GM23338 (cell line): Measurements from ENCODE around the gene DDRGK1. TPM values are rescaled to one million over a fixed set of nuclear protein-coding genes. Genes with fewer than 3 reads are reported as not detected.

Experiments
- ATAC-seq: fragments of 200-7000 bp; cut with Tn5 transposase; 3 replicates; pipeline ENCODE4 v1.9.1; 2020
- DNase-seq: peaks from one replicate; pipeline ENCODE4 v3.0.0-alpha.2; 2015; ENCODE audit warnings: low spot score
- H2AFZ ChIP-seq: fragments of 200-600 bp; sonication (generic); 2 replicates; pipeline ENCODE4 v1.8.0; 2016; ENCODE audit warnings: antibody characterized with exemption, mild to moderate bottlenecking, moderate library complexity
- H3F3A ChIP-seq: fragments of 200-600 bp; sonication (generic); replicated peaks from 2 replicates; pipeline ENCODE4 v1.8.0; 2017; ENCODE audit warnings: antibody characterized with exemption, mixed run types, low read depth
- H3K27ac ChIP-seq: fragments of 200-600 bp; sonication (generic); 2 replicates; pipeline ENCODE4 v1.6.1; 2016; ENCODE audit warnings: low read depth
- H3K27me3 ChIP-seq: fragments of 200-600 bp; sonication (generic); 2 replicates; pipeline ENCODE4 v1.8.0; 2016; ENCODE audit warnings: mild to moderate bottlenecking, mixed run types, moderate library complexity; ENCODE audit not compliant: insufficient read depth
- H3K36me3 ChIP-seq: fragments of 200-600 bp; sonication (generic); 2 replicates; pipeline ENCODE4 v1.8.0; 2016; ENCODE audit warnings: mild to moderate bottlenecking; ENCODE audit not compliant: insufficient read depth
- H3K4me1 ChIP-seq: fragments of 200-600 bp; sonication (generic); 2 replicates; pipeline ENCODE4 v1.8.0; 2016; ENCODE audit warnings: mild to moderate bottlenecking, moderate library complexity; ENCODE audit not compliant: insufficient read depth
- H3K4me2 ChIP-seq: fragments of 200-600 bp; sonication (generic); 2 replicates; pipeline ENCODE4 v1.7.1; 2017; ENCODE audit warnings: mixed run types
- H3K4me3 ChIP-seq: fragments of 200-600 bp; sonication (generic); 2 replicates; pipeline ENCODE4 v1.6.1; 2016; ENCODE audit warnings: mixed run types
- H3K79me2 ChIP-seq: fragments of 200-600 bp; sonication (generic); replicated peaks from 2 replicates; pipeline ENCODE4 v1.8.0; 2017; ENCODE audit warnings: mild to moderate bottlenecking; ENCODE audit not compliant: insufficient read depth
- H3K9me2 ChIP-seq: fragments of 200-600 bp; sonication (generic); 2 replicates; pipeline ENCODE4 v1.8.0; 2017; ENCODE audit not compliant: insufficient read depth
- H4K20me1 ChIP-seq: fragments of 200-600 bp; sonication (generic); replicated peaks from 2 replicates; pipeline ENCODE4 v1.8.0; 2017; ENCODE audit warnings: mild to moderate bottlenecking; ENCODE audit not compliant: insufficient read depth
- H3K27ac Mint-ChIP-seq: 2 replicates; pipeline ENCODE4 v1.8.0; 2020; ENCODE audit warnings: inconsistent platforms, mild to moderate bottlenecking, moderate library complexity, mixed read lengths
- H3K27me3 Mint-ChIP-seq: 3 replicates; pipeline ENCODE4 v1.8.0; 2022; ENCODE audit warnings: low read depth, mild to moderate bottlenecking, moderate library complexity, mixed read lengths, inconsistent platforms; ENCODE audit not compliant: insufficient read depth, poor library complexity
- H3K36me3 Mint-ChIP-seq: 3 replicates; pipeline ENCODE4 v1.8.0; 2021; ENCODE audit warnings: low read depth, mild to moderate bottlenecking, inconsistent platforms, moderate library complexity, mixed read lengths
- H3K4me1 Mint-ChIP-seq: 3 replicates; pipeline ENCODE4 v1.8.0; 2020; ENCODE audit warnings: mild to moderate bottlenecking, inconsistent platforms, mixed read lengths
- H3K4me3 Mint-ChIP-seq: 3 replicates; pipeline ENCODE4 v1.8.0; 2021; ENCODE audit warnings: moderate library complexity, mild to moderate bottlenecking, inconsistent platforms, mixed read lengths
- H3K9me3 Mint-ChIP-seq: 3 replicates; pipeline ENCODE4 v1.8.0; 2020; ENCODE audit warnings: moderate library complexity, mild to moderate bottlenecking, inconsistent platforms, mixed read lengths
- CREB1 ChIP-seq: fragments of 250-450 bp; sonication (Bioruptor Pico); IDR thresholded peaks from 2 replicates; pipeline ENCODE4 v1.5.0; 2020; ENCODE audit warnings: low read depth, mild to moderate bottlenecking, moderate library complexity
- EZH2phosphoT487 ChIP-seq: fragments of 200-600 bp; sonication (generic); IDR thresholded peaks from one replicate; pipeline ENCODE4 v1.8.1; 2018; ENCODE audit warnings: antibody characterized with exemption; ENCODE audit not compliant: unreplicated experiment
- JUNB ChIP-seq: IDR thresholded peaks from one replicate; pipeline ENCODE4 v1.6.1; 2016; ENCODE audit warnings: antibody characterized with exemption; ENCODE audit not compliant: unreplicated experiment
- NANOG ChIP-seq: IDR thresholded peaks from 2 replicates; pipeline ENCODE4 v1.6.1; 2016; ENCODE audit warnings: antibody characterized with exemption, borderline replicate concordance
- POLR2AphosphoS5 ChIP-seq: IDR thresholded peaks from 2 replicates; pipeline ENCODE4 v1.6.1; 2016; ENCODE audit warnings: antibody characterized with exemption, low read depth
- REST ChIP-seq: IDR thresholded peaks from one replicate; pipeline ENCODE4 v1.6.1; 2018; ENCODE audit warnings: antibody characterized with exemption; ENCODE audit not compliant: unreplicated experiment
- STAT1 ChIP-seq: IDR thresholded peaks from one replicate; pipeline ENCODE4 v1.6.1; 2016; ENCODE audit warnings: antibody characterized with exemption; ENCODE audit not compliant: unreplicated experiment
- ZNF114 ChIP-seq: fragments of 250-450 bp; sonication (Bioruptor Pico); IDR thresholded peaks from 2 replicates; pipeline ENCODE4 v1.5.0; 2020; ENCODE audit warnings: mild to moderate bottlenecking, moderate library complexity
- polyA plus RNA-seq: library from polyadenylated mRNA; unstranded; fragments of >200 nt; fragmentation: Nextera tagmentation; extraction: Ambion mirVana; gene quantifications from 2 replicates; pipeline ENCODE4 v1.2.1, GENCODE V29; 2016
- total RNA-seq: library from RNA; depleted of rRNA; stranded (reverse); fragments of >200 nt; shearing (Covaris generic); gene quantifications from 2 replicates; pipeline ENCODE4 v1.2.3, GENCODE V29; 2014
- TF ChIP-seq, protein P1 (sequence below), 2 experiments: fragments of 200-600 bp in 1 of 2; sonication (generic) in 1 of 2; conservative IDR thresholded peaks; 2 replicates each; pipeline versions ENCODE4 v1.5.1 to v1.6.1; 2016 to 2017; ENCODE audit warnings: antibody characterized with exemption in 2 of 2, low read depth in 2 of 2, mild to moderate bottlenecking in 2 of 2, moderate library complexity in 1 of 2

Gene DDRGK1
- total and polyA plus RNA-seq, 2 experiments from 2014 or later: 44.0 to 45.5 TPM

DNA sequence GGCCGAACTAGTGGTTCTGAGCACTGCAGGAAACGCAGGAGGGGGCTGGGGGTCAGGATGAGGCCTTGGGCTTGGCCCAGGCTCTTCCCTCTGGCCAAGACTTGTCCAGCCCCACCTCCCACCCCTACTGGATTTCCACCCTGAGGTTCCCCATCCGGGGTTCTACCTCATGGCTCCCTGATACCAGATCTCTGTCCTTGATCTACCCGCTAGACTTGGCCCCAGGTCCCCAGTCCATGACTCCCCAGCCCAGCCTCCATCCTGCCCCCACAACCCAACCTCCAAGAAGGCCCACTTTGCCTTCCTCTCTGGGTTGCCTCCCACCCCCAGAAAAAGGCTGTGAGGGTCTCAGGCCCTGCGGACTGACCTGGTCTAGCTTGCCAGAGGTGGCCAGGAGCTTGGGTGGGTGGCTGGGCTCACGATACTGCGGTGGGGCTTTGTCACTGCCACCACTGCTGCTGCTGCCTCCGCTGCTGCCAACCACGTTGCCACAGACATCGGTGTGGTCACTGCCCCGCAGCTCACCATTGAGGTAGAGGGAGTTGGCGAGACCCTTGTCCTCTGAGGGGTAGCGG, 38.1 kb downstream of the DDRGK1 start:
- H3K27me3 ChIP-seq: peaks cover 5% of the 10 kb centered on the region; the same call in 1 of the 2 replicates
- no peak overlapping the region for H3K27ac Mint-ChIP-seq
- no peaks in the 10 kb centered on the region for H3K36me3 ChIP-seq
- no peaks in the 10 kb centered on the region for H3K9me2 ChIP-seq
- ATAC-seq (no peak), DNase-seq (no peak)
- H3F3A ChIP-seq: peaks cover 15% of the 10 kb centered on the region; the same call in 1 of the 2 replicates
- H3K4me3 Mint-ChIP-seq: no peak overlapping the region
- H3K36me3 Mint-ChIP-seq: peaks cover 12% of the 10 kb centered on the region
- no peak overlapping the region for H3K27ac ChIP-seq
- H3K27me3 Mint-ChIP-seq: peaks cover 22% of the 10 kb centered on the region
- H3K4me1 Mint-ChIP-seq: peaks cover 34% of the 10 kb centered on the region
- no peaks in the 10 kb centered on the region for H4K20me1 ChIP-seq
- H3K79me2 ChIP-seq: no peaks in the 10 kb centered on the region
- peaks cover 8% of the 10 kb centered on the region for H3K4me1 ChIP-seq
- H3K4me2 ChIP-seq: no peak overlapping the region
- H3K4me3 ChIP-seq: no peak overlapping the region
- no peaks in the 10 kb centered on the region for H3K9me3 Mint-ChIP-seq
- TF ChIP-seq EZH2phosphoT487: no peak
- TF ChIP-seq JUNB: no peak
- TF ChIP-seq STAT1: no peak
- TF ChIP-seq, protein P1, sequence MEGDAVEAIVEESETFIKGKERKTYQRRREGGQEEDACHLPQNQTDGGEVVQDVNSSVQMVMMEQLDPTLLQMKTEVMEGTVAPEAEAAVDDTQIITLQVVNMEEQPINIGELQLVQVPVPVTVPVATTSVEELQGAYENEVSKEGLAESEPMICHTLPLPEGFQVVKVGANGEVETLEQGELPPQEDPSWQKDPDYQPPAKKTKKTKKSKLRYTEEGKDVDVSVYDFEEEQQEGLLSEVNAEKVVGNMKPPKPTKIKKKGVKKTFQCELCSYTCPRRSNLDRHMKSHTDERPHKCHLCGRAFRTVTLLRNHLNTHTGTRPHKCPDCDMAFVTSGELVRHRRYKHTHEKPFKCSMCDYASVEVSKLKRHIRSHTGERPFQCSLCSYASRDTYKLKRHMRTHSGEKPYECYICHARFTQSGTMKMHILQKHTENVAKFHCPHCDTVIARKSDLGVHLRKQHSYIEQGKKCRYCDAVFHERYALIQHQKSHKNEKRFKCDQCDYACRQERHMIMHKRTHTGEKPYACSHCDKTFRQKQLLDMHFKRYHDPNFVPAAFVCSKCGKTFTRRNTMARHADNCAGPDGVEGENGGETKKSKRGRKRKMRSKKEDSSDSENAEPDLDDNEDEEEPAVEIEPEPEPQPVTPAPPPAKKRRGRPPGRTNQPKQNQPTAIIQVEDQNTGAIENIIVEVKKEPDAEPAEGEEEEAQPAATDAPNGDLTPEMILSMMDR (conservative IDR thresholded peaks at IDR 0.05; ENCODE audit: low read depth in 2 of 2): no peak
- TF ChIP-seq NANOG: no peak
- no peak for TF ChIP-seq CREB1 (CRISPR knock-in tag)
- H2AFZ ChIP-seq: no peak overlapping the region

DNA sequence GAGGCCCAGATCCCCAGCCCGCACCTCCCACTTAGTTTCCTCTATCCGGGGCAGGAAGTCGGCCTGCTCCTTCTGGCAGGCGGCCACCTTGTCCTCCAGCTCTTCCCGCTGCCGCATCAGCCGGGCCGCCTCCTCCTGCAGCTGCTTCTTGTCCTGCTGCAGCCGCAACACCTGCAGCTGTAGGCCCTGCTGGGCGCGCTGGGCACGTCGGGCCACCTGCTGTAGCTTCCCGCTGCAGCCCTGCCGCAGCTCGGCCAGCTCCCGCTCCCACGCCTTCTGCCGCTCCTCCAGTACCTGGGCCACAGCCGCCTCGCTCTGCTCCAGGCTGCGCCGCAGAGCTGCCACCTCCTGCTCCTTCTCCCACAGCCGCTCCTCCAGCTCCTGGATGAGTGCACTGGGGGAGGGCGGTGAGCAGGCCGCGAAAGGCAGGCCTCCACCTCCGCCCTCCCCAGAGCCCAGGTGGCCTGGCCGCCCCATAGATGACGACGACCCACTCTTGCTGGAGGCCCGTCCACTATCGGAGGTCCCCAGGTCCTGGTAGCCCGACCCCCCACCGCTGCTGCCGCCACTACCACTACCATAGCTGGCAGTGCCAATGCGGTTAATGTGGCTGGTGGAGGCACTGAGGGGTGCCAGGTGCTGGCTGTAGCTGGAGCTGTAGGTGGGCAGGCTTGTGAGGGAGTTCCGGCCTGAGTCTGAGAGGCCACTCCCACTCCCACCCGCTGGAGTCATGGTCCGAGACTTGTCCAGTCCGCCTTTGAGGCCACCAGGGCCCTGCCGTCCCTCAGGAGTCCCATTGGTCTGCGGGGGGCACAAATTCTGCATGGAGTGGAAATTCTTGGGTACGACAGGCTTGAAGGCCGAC, 38.8 kb downstream of the DDRGK1 start:
- no peak for ATAC-seq
- peaks cover 15% of the 10 kb centered on the region; the same call in 1 of the 2 replicates for H3F3A ChIP-seq
- Mint-ChIP-seq H3K36me3 (peaks cover 12% of the 10 kb centered on the region), H3K27me3 (peaks cover 26% of the 10 kb centered on the region), H3K9me3 (no peaks in the 10 kb centered on the region), H3K4me1 (peaks cover 31% of the 10 kb centered on the region), H3K4me3 (no peak overlapping the region), H3K27ac (no peak overlapping the region)
- peaks cover 8% of the 10 kb centered on the region for H3K4me1 ChIP-seq
- no peaks in the 10 kb centered on the region for H3K9me2 ChIP-seq
- H3K4me2 ChIP-seq: no peak overlapping the region
- no peaks in the 10 kb centered on the region for H3K79me2 ChIP-seq
- peaks cover 5% of the 10 kb centered on the region; the same call in 1 of the 2 replicates for H3K27me3 ChIP-seq
- no peaks in the 10 kb centered on the region for H4K20me1 ChIP-seq
- H3K27ac ChIP-seq: no peak overlapping the region
- no peak overlapping the region for H2AFZ ChIP-seq
- no peak overlapping the region for H3K4me3 ChIP-seq
- H3K36me3 ChIP-seq: no peaks in the 10 kb centered on the region
- no peak for DNase-seq
- TF ChIP-seq POLR2AphosphoS5 (no peak), JUNB (no peak), ZNF114 (CRISPR knock-in tag) (no peak), CREB1 (CRISPR knock-in tag) (no peak), NANOG (no peak), REST (no peak)
